ENCODE data around the gene LRBA. TPM values are rescaled to one million over a fixed set of nuclear protein-coding genes. Genes with fewer than 3 reads are reported as not detected.

The LRBA gene
- total and polyA plus RNA-seq, 2 of the 4 experiments (the other 2 are of a cell fraction): 10.2 to 51.6 TPM

DNA sequence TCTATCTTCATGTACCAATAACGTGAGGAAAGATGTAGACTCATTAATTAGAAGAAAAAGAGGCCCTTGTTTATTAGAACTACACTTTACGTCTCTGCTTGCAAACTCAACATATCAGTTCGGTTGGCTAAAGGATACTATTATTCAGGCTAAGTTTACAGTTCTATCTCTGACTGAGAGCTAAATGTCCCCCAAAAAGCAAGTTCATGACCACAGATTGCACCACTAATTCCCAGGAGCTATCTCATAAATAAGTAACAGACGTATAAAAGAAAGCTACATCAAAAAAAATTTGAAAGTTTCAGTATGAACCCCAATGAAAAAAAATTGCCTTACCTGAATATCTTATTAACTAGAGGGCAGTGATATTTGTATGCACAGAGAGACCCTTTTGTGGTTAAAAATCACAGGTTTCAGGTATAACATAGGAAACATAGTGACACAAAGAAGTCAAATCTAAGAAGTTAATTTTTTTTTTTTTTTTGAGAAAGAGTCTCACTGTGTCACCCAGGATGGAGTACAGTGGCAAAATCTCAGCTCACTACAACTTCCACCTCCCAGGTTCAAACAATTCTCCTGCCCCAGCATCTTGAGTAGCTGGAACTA lies 304.2 kb downstream of the LRBA start:
- Histone ChIP-seq H4K20me1 (ENCODE audit: insufficient read depth, low read length) (no peaks in the 10 kb centered on the region), H2BK120ac (ENCODE audit: low read depth, low read length) (no peak overlapping the region), H3K4ac (ENCODE audit: low read depth, low read length) (no peak overlapping the region), H3K56ac (ENCODE audit: extremely low read depth, insufficient read depth, low read length) (no peak overlapping the region), H3K18ac (ENCODE audit: low read depth, low read length) (no peak overlapping the region), H2BK15ac (ENCODE audit: low read depth, low read length) (no peak overlapping the region), H3K9me1 (ENCODE audit: insufficient read depth, low read length) (no peaks in the 10 kb centered on the region), H3K9ac (ENCODE audit: low read depth, low read length) (no peak overlapping the region), H3K9me3 (ENCODE audit: control insufficient read depth, insufficient read depth, low read length) (no peaks in the 10 kb centered on the region), H2AK5ac (ENCODE audit: low read depth, low read length) (no peak overlapping the region), H3K27ac (ENCODE audit: insufficient read depth, low read length) (no peak overlapping the region), H3K23ac (ENCODE audit: low read depth, low read length) (no peak overlapping the region), H3K36me3 (ENCODE audit: control insufficient read depth, insufficient read depth, low read length) (no peaks in the 10 kb centered on the region), H3K27me3 (ENCODE audit: control insufficient read depth, insufficient read depth, low read length) (no peaks in the 10 kb centered on the region), H3K79me1 (ENCODE audit: low read depth in 1 of 2, low read length in 2 of 2) (no peaks in the 10 kb centered on the region), H2AK9ac (replicated peaks; ENCODE audit: low read depth, low read length, poor library complexity) (no peak overlapping the region), H4K91ac (ENCODE audit: insufficient read depth, low read depth, low read length) (no peak overlapping the region), H2BK20ac (ENCODE audit: low read depth, low read length) (no peak overlapping the region), H3K4me1 (ENCODE audit: control insufficient read depth, insufficient read depth, low read length) (no peaks in the 10 kb centered on the region), H3K4me2 (ENCODE audit: low read depth, low read length) (no peak overlapping the region), H4K5ac (ENCODE audit: low read depth, low read length) (no peak overlapping the region), H2AFZ (replicated peaks; ENCODE audit: low read length, poor library complexity) (no peak overlapping the region), H2BK5ac (ENCODE audit: low read depth, low read length, poor library complexity, severe bottlenecking) (no peak overlapping the region), H4K8ac (ENCODE audit: low read depth in 2 of 2, low read length in 2 of 2) (no peak overlapping the region), H3K14ac (replicated peaks; ENCODE audit: low read depth, low read length) (no peak overlapping the region), H3K4me3 (ENCODE audit: insufficient read depth, low read depth, low read length) (no peak overlapping the region)
- POLR2A ChIA-PET (ENCODE audit: unreplicated experiment): no interaction called here
- ATAC-seq (ENCODE audit: low read depth) (no peak), DNase-seq (no peak)
- TF ChIP-seq SMC3 (IDR thresholded peaks at IDR 0.05; ENCODE audit: low read depth, low read length) (no peak), POLR2A (IDR thresholded peaks at IDR 0.05; ENCODE audit: low read depth, low read length) (no peak), ELK1 (IDR thresholded peaks at IDR 0.05; ENCODE audit: borderline replicate concordance, low read depth, low read length) (no peak)
- TF ChIP-seq, protein P1, sequence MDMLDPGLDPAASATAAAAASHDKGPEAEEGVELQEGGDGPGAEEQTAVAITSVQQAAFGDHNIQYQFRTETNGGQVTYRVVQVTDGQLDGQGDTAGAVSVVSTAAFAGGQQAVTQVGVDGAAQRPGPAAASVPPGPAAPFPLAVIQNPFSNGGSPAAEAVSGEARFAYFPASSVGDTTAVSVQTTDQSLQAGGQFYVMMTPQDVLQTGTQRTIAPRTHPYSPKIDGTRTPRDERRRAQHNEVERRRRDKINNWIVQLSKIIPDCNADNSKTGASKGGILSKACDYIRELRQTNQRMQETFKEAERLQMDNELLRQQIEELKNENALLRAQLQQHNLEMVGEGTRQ (IDR thresholded peaks at IDR 0.05; ENCODE audit: low read depth, low read length): no peak
- dilution Hi-C loops (cut with HindIII; ENCODE audit: low sequenced_read_pairs, unreplicated experiment) (no loop called here), intact Hi-C loops (cut with micrococcal nuclease) (no loop called here), in situ Hi-C loops (cut with MboI; ENCODE audit: low sequenced_read_pairs) (no loop called here)
- BruUV-seq (replicated peaks): no TSS peak
- WGBS, 2 experiments (ENCODE audit: extremely low coverage in 2 of 2, insufficient read length in 1 of 2): no CpG with 5 or more reads among the region's 4 CpGs
- CTCF ChIA-PET: no interaction called here
